ENCODE results near the gene SNX2.

SNX2 gene, protein sequence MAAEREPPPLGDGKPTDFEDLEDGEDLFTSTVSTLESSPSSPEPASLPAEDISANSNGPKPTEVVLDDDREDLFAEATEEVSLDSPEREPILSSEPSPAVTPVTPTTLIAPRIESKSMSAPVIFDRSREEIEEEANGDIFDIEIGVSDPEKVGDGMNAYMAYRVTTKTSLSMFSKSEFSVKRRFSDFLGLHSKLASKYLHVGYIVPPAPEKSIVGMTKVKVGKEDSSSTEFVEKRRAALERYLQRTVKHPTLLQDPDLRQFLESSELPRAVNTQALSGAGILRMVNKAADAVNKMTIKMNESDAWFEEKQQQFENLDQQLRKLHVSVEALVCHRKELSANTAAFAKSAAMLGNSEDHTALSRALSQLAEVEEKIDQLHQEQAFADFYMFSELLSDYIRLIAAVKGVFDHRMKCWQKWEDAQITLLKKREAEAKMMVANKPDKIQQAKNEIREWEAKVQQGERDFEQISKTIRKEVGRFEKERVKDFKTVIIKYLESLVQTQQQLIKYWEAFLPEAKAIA

DNA sequence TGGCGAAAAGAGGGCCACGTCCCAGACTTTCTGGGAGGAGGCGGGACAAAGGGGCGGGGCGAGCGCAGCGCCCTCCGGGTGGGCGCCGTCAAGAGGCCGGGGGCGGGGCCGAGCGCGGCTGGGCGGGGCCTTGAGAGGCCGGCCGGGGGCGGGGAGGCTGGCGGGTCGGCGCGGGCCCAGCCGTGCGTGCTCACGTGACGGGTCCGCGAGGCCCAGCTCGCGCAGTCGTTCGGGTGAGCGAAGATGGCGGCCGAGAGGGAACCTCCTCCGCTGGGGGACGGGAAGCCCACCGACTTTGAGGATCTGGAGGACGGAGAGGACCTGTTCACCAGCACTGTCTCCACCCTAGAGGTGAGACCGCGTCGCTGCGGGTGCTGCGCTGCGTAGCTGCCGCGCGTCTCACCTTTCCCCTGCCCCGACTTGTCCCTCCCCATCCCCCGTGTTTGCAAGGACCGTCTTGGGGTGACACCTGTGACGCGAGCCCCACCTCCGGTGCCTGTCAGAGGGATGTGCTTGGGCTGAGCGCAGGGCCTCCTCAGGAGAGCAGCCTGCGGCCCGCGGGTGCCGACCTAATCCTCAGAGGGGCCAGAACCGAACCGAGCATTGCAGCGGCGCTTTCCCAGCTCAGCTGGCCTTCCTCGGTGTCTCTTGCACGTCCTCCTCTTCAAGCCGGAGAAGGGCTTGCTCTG is at the start of gene SNX2:
Gene SNX2, plus strand, starts transcription at position 220 of the 689 bp plus-strand sequence. Its CDS starts 24 bp downstream, at position 244.
- Mint-ChIP-seq H3K27ac (peak within 1 kb of the TSS; percentile 96), H3K4me3 (peak within 1 kb of the TSS; percentile 99), H3K36me3 (peaks cover 16% of the 10 kb centered on the region), H3K9me3 (no peaks in the 10 kb centered on the region), H3K4me1 (peaks cover 30% of the 10 kb centered on the region), H3K27me3 (no peaks in the 10 kb centered on the region)
- ATAC-seq: peak; percentile 98

GRCh38 chr5:122727112-122727541 is 47.8 kb upstream of the SNX2 start:
- H3K9me3 Mint-ChIP-seq: peaks cover 5% of the 10 kb centered on the region
- peak; percentile 63 for ATAC-seq
- no peaks in the 10 kb centered on the region for H3K27me3 Mint-ChIP-seq
- H3K4me1 Mint-ChIP-seq: peaks cover 71% of the 10 kb centered on the region
- H3K4me3 Mint-ChIP-seq: no peak overlapping the region
- H3K36me3 Mint-ChIP-seq: peaks cover 5% of the 10 kb centered on the region
- H3K27ac Mint-ChIP-seq: peak overlapping the region; percentile 36

GRCh38 chr5:122730037-122730436 is 44.8 kb upstream of the SNX2 start:
- Mint-ChIP-seq H3K27me3 (no peaks in the 10 kb centered on the region), H3K9me3 (peaks cover 5% of the 10 kb centered on the region), H3K36me3 (peaks cover 5% of the 10 kb centered on the region), H3K4me3 (no peak overlapping the region), H3K4me1 (peaks cover 50% of the 10 kb centered on the region), H3K27ac (peak overlapping the region; percentile 47)
- ATAC-seq: peak; percentile 68

DNA sequence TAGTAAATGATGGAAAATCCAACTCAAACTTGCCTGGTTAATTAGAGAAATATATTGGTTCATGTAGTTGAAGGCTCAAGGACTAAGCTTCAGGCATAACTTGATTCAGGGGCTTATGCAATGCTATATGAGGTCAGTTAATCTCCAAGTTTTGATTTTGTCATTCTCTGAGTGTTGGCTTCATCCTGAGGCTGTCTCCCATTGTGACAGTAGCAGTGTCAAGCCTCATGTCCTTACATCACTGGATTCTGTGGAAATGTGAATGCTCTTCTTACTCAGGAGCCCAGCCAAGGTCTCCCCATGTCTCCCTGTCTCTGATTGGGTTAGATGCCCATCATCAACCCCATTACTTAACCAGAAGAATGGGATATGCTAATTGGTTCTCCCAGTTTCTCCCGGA is 44.4 kb upstream of the SNX2 start:
- no peak for ATAC-seq
- Mint-ChIP-seq H3K4me1 (peaks cover 51% of the 10 kb centered on the region), H3K4me3 (no peak overlapping the region), H3K9me3 (peaks cover 5% of the 10 kb centered on the region), H3K36me3 (peaks cover 5% of the 10 kb centered on the region), H3K27me3 (no peaks in the 10 kb centered on the region), H3K27ac (peak overlapping the region; percentile 47)

DNA sequence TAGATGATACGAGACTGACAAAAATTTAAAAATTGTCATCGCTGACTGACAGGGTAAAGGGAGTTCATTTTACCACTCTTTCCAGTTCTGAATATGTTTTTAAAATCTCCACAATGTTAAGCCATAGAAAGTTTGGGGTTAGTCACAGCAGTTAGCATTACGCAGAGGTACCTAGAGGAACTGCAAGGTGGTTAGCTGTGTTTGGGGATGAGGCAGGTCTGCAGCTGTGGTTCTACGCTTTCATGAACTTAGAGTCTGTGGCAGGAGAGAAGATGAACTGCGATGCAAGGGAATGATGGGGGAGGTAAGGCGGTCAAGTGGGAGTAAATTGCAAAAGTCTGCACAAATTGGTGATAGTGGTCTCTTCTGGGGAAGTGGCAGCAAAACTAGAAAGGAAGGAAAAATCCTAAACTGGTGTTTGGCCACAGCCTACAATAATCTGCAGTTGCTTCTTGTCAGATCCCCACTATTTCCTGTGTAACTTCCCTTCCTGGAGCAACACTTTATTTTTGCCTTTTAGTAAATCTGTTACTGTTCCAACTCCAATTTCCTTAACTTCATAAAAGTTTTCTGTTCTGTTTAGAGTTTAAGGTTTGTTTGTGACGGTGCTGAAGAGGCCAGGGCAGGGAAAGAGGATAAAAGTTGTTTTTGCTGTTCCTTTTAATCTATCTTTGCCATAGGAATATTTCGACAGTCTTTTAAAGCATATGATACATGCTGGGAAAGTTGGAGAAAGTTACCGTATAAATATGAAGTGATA is 38.6 kb upstream of the SNX2 start:
- Mint-ChIP-seq H3K27me3 (no peaks in the 10 kb centered on the region), H3K36me3 (no peaks in the 10 kb centered on the region), H3K9me3 (no peaks in the 10 kb centered on the region), H3K4me1 (peaks cover 12% of the 10 kb centered on the region), H3K4me3 (peak overlapping the region; percentile 3), H3K27ac (peak overlapping the region; percentile 5)
- ATAC-seq: peak; percentile 91

- Mint-ChIP-seq H3K27me3 (no peaks in the 10 kb centered on the region), H3K9me3 (no peaks in the 10 kb centered on the region), H3K4me3 (no peak overlapping the region), H3K4me1 (peaks cover 11% of the 10 kb centered on the region), H3K36me3 (no peaks in the 10 kb centered on the region), H3K27ac (no peak overlapping the region)
- no peak for ATAC-seq
Observed at GRCh38 chr5:122738088-122738487, 36.8 kb upstream of the SNX2 start.

DNA sequence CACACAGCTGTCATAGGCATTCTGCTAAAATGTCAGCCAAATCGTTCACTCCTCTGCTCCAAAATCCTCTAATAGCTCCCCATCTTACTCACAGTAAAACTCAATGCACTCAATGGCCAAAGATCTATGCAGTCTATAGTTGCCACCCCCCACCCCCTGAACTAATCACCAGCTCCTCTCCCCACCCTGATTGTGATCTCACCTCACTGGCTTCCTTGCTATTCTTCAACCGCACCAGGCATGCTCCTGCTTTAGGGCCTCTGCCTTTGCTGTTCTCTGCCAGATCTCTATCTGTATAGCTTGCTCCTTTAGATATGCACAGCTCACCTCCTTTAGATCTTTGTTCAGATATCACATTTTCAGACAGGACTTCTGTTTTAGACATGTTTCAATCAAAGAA is 33.2 kb upstream of the SNX2 start:
- Mint-ChIP-seq H3K36me3 (no peaks in the 10 kb centered on the region), H3K27me3 (no peaks in the 10 kb centered on the region), H3K9me3 (no peaks in the 10 kb centered on the region), H3K4me3 (no peak overlapping the region), H3K27ac (no peak overlapping the region), H3K4me1 (no peaks in the 10 kb centered on the region)
- no peak for ATAC-seq

- Mint-ChIP-seq H3K27ac (no peak overlapping the region), H3K36me3 (no peaks in the 10 kb centered on the region), H3K9me3 (no peaks in the 10 kb centered on the region), H3K27me3 (no peaks in the 10 kb centered on the region), H3K4me1 (no peaks in the 10 kb centered on the region), H3K4me3 (no peak overlapping the region)
- ATAC-seq: no peak
Observed at GRCh38 chr5:122743261-122743660, 31.6 kb upstream of the SNX2 start.

GRCh38 chr5:122745597-122745996 is 29.3 kb upstream of the SNX2 start:
- Mint-ChIP-seq H3K4me1 (no peaks in the 10 kb centered on the region), H3K27ac (no peak overlapping the region), H3K36me3 (no peaks in the 10 kb centered on the region), H3K4me3 (no peak overlapping the region), H3K9me3 (no peaks in the 10 kb centered on the region), H3K27me3 (no peaks in the 10 kb centered on the region)
- ATAC-seq: no peak

DNA sequence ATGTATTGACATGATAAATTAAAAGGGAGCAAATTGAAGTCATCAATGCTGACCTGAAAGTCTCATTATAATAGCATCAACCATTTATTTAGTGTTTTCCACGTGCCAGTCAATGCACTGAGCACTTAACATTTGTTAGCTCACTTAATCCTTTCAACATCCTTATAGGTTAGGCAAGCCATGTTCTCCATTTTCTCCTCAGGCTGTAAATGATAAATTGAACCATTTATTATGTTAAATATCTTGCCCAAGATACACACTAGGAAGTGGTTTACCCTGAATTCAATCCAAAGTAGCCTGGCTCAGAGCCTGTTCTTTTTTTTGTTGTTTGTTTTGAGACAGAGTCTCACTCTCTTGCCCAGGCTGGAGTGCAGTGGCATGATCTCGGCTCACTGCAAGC is 25.0 kb upstream of the SNX2 start:
- no peak overlapping the region for H3K27ac Mint-ChIP-seq
- no peak for ATAC-seq
- no peak overlapping the region for H3K4me3 Mint-ChIP-seq
- peaks cover 12% of the 10 kb centered on the region for H3K4me1 Mint-ChIP-seq
- no peaks in the 10 kb centered on the region for H3K36me3 Mint-ChIP-seq
- no peaks in the 10 kb centered on the region for H3K27me3 Mint-ChIP-seq
- H3K9me3 Mint-ChIP-seq: no peaks in the 10 kb centered on the region

DNA sequence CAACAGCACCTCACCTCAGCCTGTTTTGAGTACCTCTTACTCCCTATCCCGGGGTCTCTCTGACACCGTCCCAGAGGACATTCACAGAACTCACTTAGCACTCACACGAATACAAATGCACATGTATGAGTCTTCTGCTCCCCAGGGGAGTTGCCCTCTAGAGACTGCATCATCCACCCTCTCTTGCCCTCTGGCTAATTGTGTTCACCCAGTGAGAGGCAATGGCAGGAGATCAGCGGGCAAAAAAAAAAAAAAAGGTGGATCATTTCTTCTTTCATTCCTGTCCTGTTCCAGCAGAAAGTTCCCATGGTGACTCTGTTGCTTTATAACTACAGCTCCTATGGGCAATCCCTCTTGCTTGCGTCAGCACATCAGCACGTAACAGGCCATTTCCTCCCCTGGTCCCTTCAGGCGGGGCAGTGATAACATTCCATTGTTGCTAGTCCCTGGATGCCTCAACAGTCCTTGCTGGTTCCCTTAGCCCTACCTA is 23.5 kb upstream of the SNX2 start:
- Mint-ChIP-seq H3K4me3 (no peak overlapping the region), H3K27ac (peak overlapping the region; percentile 45), H3K4me1 (peaks cover 22% of the 10 kb centered on the region), H3K36me3 (no peaks in the 10 kb centered on the region), H3K27me3 (no peaks in the 10 kb centered on the region), H3K9me3 (no peaks in the 10 kb centered on the region)
- peak; percentile 76 for ATAC-seq

DNA sequence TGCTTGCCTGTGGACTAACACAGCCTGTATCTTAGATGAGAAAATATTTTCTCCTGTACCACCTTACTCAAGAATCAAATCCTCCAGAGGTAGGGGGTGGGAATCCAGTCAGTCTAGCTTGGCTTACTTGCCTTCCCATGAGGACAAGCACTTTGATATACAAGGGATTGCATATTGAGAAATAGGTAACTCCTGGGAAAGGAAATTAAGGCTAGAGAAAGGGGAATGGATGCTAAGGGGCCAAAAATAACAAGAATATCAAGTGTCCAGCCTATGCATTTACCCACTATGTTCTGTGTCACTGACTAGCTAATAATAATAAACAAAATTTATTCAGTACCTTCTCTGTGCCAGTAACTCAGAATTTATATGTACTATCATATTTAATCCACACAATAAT is 21.4 kb upstream of the SNX2 start:
- H3K9me3 Mint-ChIP-seq: no peaks in the 10 kb centered on the region
- H3K4me1 Mint-ChIP-seq: peaks cover 38% of the 10 kb centered on the region
- no peak overlapping the region for H3K4me3 Mint-ChIP-seq
- H3K27me3 Mint-ChIP-seq: no peaks in the 10 kb centered on the region
- H3K27ac Mint-ChIP-seq: no peak overlapping the region
- ATAC-seq: no peak
- H3K36me3 Mint-ChIP-seq: no peaks in the 10 kb centered on the region

DNA sequence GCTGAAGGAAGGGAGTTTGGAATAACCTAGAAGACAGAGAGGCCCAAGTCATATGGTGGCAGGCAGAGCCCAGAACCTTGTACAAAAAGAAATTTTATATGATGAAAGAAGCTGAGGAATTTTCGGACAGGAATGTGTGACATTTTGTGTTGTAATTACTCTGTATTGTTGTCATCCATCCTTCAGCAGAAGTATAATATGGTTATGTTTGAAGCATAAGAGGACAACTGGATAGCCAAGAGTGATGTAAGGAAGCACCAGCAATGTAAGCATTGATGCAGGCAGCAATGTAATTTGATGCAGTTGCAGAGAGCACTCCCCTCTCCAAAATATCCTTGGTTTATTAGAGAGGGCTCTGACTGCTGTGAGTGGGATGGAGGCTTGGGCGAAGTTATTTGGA is 19.1 kb upstream of the SNX2 start:
- no peak for ATAC-seq
- Mint-ChIP-seq H3K27ac (peak overlapping the region; percentile 82), H3K27me3 (no peaks in the 10 kb centered on the region), H3K4me3 (no peak overlapping the region), H3K4me1 (peaks cover 38% of the 10 kb centered on the region), H3K9me3 (no peaks in the 10 kb centered on the region), H3K36me3 (no peaks in the 10 kb centered on the region)

DNA sequence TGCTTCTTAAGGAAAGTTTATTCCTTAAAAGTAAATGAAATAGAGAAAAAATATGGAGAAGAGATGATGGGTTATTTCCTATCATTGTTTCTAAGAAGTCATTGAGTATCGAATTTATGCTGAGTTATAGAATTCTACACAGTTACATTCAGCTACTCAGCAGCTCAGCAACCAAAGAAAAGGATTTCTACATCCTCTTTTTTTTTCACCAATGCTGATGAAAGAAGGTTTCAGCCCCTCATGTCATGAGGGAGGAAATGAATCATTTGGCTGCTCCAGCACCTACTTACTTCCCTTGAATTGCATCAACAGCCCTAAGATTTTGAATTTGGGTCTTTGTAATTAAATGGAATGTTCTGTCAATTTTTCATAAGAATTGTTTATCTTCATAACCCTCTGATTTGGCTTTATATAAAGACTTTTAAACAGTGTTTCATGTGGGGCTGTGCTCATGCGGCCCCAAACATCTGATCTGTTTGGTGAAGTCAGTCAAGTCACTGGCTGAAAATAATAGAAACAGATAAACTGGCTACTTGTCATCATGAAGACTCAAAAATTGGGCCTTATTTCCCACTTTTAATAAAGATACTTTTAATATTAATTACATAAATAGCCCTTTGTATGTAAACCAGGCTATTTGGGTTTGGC is 18.5 kb upstream of the SNX2 start:
- H3K27me3 Mint-ChIP-seq: no peaks in the 10 kb centered on the region
- H3K4me3 Mint-ChIP-seq: no peak overlapping the region
- H3K4me1 Mint-ChIP-seq: peaks cover 32% of the 10 kb centered on the region
- H3K9me3 Mint-ChIP-seq: no peaks in the 10 kb centered on the region
- H3K27ac Mint-ChIP-seq: peak overlapping the region; percentile 82
- H3K36me3 Mint-ChIP-seq: no peaks in the 10 kb centered on the region
- ATAC-seq: peak; percentile 88

DNA sequence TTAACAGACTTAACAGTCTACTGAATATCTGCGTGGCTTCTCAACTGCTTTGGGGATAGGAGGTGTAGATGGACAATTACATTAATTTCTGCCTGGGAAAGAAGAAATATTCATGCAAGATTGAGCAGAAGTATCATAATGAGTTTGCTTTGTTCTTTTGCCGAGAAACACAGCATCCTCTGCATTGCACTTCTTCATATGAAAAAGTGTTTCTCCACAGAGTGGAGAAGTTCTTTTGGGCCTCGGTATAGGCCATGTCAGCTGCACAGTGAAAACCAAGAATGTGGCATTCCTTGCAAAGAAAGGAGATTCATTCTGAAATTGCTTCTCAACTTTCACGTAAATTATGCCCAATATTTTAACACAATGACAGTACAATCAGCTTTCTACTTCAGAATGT is 17.6 kb upstream of the SNX2 start:
- Mint-ChIP-seq H3K36me3 (no peaks in the 10 kb centered on the region), H3K27ac (peak overlapping the region; percentile 82), H3K4me1 (peaks cover 26% of the 10 kb centered on the region), H3K9me3 (no peaks in the 10 kb centered on the region), H3K4me3 (peak overlapping the region; percentile 15), H3K27me3 (no peaks in the 10 kb centered on the region)
- ATAC-seq: peak; percentile 73

Measured in stimulated activated memory B cell treated with anti-CD40 and anti-IgM and Interleukin-4, amounts not matched to agents 10 μg/mL and 1 μg/mL and 100 μg/mL, for 72 hours (primary cell).